ENCODE data around the gene RASA4B.
"Not testable (repeated sequence)": the region's sequence is repeated elsewhere in the genome, so short reads cannot be mapped to it uniquely, and the experiment has no call there.

Gene RASA4B

DNA sequence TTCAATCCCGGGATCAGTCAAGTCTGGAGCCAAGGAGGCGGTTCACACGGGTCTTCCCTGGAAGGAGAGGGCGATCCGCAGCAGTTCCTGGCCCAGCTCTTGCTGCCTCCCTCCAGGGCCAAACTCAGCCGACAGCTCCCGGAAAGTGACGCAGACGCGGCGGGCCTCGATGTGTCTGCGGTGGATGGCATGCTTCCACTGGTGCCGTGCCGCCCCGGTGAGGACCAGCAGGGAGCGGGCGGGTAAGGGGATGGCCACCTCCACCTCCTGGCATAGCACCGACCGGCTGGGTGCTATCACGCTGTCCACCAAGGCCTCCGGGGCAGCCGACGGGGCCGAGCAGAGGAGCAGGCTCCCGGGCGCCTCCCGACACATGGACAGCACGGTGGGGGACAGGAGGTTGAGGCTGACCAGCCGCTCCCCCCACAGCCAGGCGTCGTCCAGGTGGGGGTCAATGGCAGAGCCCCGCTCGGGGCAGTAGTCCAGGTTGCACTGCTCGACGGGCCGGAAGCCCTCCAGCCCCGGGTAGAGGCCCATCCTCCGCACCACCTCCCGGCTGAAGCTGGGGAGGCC, 60.1 kb downstream of the RASA4B start:
- Histone ChIP-seq H3K27me3 (replicated peaks; ENCODE audit: control insufficient read depth, insufficient read depth, low read length) (no peaks in the 10 kb centered on the region), H3K4me1 (ENCODE audit: control insufficient read depth, insufficient read depth, low read length) (no peaks in the 10 kb centered on the region), H3K9me3 (ENCODE audit: control insufficient read depth, low read length) (no peaks in the 10 kb centered on the region), H3K9ac (ENCODE audit: low read length) (no peak overlapping the region), H3K36me3 (ENCODE audit: control insufficient read depth, insufficient read depth, low read length, severe bottlenecking) (peaks cover 28% of the 10 kb centered on the region), H3K4me3 (ENCODE audit: low read length) (no peak overlapping the region)
- DNase-seq (ENCODE audit: low read depth): no peak

DNA sequence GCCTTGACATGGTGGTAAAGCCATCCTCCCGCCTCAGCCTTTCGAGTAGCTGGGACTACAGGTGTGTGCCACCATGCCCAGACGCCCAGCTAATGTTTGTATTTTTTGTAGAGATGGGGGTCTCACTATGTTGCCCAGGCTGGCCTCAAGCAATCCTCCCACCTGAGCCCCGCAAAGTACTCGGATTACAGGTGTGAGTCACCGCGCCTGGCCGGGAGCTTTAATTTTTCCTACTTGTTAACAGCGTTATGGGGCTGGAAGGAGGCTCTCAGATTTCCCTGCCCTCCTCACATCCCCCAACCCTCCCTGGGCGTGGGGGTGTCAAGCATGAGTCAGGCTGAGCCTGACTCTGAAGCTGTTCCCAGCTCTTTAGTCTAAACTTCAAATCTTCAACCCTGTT, 61.2 kb downstream of the RASA4B start:
- H3K36me3 ChIP-seq (ENCODE audit: control insufficient read depth, insufficient read depth, low read length, severe bottlenecking): peaks cover 28% of the 10 kb centered on the region
- DNase-seq (ENCODE audit: low read depth): peak; percentile 19
- no peaks in the 10 kb centered on the region for H3K27me3 ChIP-seq (replicated peaks; ENCODE audit: control insufficient read depth, insufficient read depth, low read length)
- H3K9ac ChIP-seq (ENCODE audit: low read length): no peak overlapping the region
- peaks cover 2% of the 10 kb centered on the region for H3K4me1 ChIP-seq (ENCODE audit: control insufficient read depth, insufficient read depth, low read length)
- no peak overlapping the region for H3K4me3 ChIP-seq (ENCODE audit: low read length)
- H3K9me3 ChIP-seq (ENCODE audit: control insufficient read depth, low read length): no peaks in the 10 kb centered on the region

DNA sequence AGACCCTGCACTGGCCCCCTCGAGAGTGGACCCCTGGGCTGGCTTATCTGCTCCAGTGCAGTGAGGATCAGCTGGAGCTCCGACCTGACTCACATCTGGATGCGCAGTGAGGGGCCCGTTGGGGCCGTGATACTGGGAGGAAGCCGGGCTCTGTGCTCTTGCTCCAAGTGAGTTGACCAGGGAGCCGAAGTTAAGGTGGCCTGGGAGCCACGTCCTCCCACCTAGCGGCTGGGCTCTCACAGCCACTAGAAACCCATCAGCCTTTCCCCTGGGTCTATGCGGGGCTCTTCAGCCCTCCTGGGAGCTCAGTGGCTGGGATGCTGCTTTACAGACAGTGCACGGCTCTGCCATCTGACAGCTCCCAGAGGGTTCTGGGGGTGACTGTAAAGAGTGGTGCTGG, 62.0 kb downstream of the RASA4B start:
- no peaks in the 10 kb centered on the region for H3K27me3 ChIP-seq (replicated peaks; ENCODE audit: control insufficient read depth, insufficient read depth, low read length)
- no peak overlapping the region for H3K9ac ChIP-seq (ENCODE audit: low read length)
- no peak overlapping the region for H3K4me3 ChIP-seq (ENCODE audit: low read length)
- H3K9me3 ChIP-seq (ENCODE audit: control insufficient read depth, low read length): no peaks in the 10 kb centered on the region
- DNase-seq (ENCODE audit: low read depth): no peak
- peaks cover 4% of the 10 kb centered on the region for H3K4me1 ChIP-seq (ENCODE audit: control insufficient read depth, insufficient read depth, low read length)
- peaks cover 28% of the 10 kb centered on the region for H3K36me3 ChIP-seq (ENCODE audit: control insufficient read depth, insufficient read depth, low read length, severe bottlenecking)

DNA sequence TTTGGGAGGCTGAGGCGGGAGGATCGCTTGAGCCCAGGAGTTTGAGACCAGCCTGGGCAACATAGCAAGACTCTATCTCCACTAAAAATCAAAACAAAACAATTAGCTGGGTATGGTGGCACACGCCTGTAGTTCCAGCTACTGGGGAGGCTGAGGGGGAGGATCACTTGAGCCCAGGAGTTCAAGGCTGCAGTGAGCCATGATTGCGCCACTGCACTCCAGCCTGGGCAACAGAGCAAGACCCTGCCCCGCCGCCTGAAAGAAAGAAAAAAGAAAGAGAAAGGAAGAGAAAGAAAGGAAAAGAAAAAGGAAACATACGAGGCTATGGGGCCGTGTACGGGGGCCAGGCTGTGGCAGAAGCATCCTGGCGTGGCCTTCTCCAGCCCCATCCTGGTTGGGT, 62.6 kb downstream of the RASA4B start:
- H3K27me3 ChIP-seq (replicated peaks; ENCODE audit: control insufficient read depth, insufficient read depth, low read length); H3K4me3 ChIP-seq (ENCODE audit: low read length); H3K9me3 ChIP-seq (ENCODE audit: control insufficient read depth, low read length); H3K9ac ChIP-seq (ENCODE audit: low read length); H3K4me1 ChIP-seq (ENCODE audit: control insufficient read depth, insufficient read depth, low read length); DNase-seq (ENCODE audit: low read depth): not testable (repeated sequence)
- peaks cover 28% of the 10 kb centered on the region for H3K36me3 ChIP-seq (ENCODE audit: control insufficient read depth, insufficient read depth, low read length, severe bottlenecking)

DNA sequence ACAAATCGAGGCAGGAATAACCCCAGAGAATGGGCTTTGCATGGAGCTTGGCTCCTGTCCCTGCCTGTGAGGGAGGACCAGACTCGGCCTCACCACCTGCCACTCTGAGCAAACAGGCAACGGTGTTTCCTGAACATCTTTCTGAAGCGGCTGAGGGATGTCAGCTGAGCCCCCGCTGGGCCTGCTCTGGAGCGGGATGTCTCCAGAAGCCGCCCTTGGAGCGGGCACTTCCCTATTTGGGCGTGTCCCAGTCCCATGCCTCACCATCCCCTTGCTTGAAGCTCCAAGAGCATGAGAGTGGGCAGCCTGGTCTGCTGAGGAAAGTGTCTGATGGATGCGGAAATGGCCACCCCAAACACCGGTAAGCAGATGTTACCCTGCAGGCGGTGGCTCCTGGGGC, 63.1 kb downstream of the RASA4B start:
- Histone ChIP-seq H3K9ac (ENCODE audit: low read length) (no peak overlapping the region), H3K9me3 (ENCODE audit: control insufficient read depth, low read length) (no peaks in the 10 kb centered on the region), H3K27me3 (replicated peaks; ENCODE audit: control insufficient read depth, insufficient read depth, low read length) (no peaks in the 10 kb centered on the region), H3K4me1 (ENCODE audit: control insufficient read depth, insufficient read depth, low read length) (peaks cover 4% of the 10 kb centered on the region), H3K36me3 (ENCODE audit: control insufficient read depth, insufficient read depth, low read length, severe bottlenecking) (peaks cover 28% of the 10 kb centered on the region), H3K4me3 (ENCODE audit: low read length) (no peak overlapping the region)
- no peak for DNase-seq (ENCODE audit: low read depth)

DNA sequence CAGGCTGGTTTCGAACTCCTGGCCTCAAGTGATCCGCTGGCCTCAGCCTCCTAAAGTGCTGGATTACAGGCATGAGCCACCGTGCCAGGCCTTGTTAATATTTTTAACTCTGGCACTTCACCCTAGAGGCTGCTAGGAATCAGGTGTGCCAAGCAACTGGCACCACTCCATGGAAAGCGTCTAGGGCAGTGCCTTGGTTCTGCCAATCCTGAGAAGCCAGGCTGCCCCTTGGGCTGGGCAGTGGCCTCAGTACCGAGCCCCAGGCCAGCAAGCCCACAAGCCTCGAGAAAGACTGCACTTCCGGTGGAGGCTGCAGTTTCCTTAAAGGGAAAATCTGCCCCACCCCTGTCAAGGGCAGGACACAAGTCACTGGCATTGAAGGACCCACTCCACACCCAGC, 64.3 kb downstream of the RASA4B start:
- DNase-seq (ENCODE audit: low read depth): no peak
- Histone ChIP-seq H3K4me1 (ENCODE audit: control insufficient read depth, insufficient read depth, low read length) (peaks cover 4% of the 10 kb centered on the region), H3K27me3 (replicated peaks; ENCODE audit: control insufficient read depth, insufficient read depth, low read length) (no peaks in the 10 kb centered on the region), H3K9ac (ENCODE audit: low read length) (no peak overlapping the region), H3K4me3 (ENCODE audit: low read length) (no peak overlapping the region), H3K9me3 (ENCODE audit: control insufficient read depth, low read length) (no peaks in the 10 kb centered on the region), H3K36me3 (ENCODE audit: control insufficient read depth, insufficient read depth, low read length, severe bottlenecking) (peaks cover 20% of the 10 kb centered on the region)

DNA sequence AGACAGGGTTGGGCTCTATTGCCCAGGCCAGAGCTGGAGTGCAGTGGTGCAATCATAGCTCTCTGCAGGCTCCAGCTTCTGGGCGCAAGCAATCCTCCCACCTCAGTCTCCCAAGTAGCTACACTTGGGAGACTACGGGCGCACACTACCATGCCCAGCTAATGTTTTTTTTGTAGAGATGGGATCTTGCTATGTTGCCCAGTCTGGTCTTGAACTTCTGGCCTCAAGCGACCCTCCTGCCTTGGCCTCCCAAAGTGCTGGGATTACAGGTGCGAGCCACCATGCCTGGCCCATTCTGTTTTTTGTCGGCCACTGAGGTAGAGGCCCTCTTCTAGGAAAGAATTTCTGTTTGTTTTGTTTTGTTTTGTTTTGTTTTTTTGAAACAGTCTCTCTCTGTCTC, 65.1 kb downstream of the RASA4B start:
- Histone ChIP-seq H3K4me1 (ENCODE audit: control insufficient read depth, insufficient read depth, low read length) (peaks cover 4% of the 10 kb centered on the region), H3K27me3 (replicated peaks; ENCODE audit: control insufficient read depth, insufficient read depth, low read length) (no peaks in the 10 kb centered on the region), H3K4me3 (ENCODE audit: low read length) (no peak overlapping the region), H3K9me3 (ENCODE audit: control insufficient read depth, low read length) (no peaks in the 10 kb centered on the region), H3K9ac (ENCODE audit: low read length) (no peak overlapping the region), H3K36me3 (ENCODE audit: control insufficient read depth, insufficient read depth, low read length, severe bottlenecking) (peaks cover 14% of the 10 kb centered on the region)
- no peak for DNase-seq (ENCODE audit: low read depth)

DNA sequence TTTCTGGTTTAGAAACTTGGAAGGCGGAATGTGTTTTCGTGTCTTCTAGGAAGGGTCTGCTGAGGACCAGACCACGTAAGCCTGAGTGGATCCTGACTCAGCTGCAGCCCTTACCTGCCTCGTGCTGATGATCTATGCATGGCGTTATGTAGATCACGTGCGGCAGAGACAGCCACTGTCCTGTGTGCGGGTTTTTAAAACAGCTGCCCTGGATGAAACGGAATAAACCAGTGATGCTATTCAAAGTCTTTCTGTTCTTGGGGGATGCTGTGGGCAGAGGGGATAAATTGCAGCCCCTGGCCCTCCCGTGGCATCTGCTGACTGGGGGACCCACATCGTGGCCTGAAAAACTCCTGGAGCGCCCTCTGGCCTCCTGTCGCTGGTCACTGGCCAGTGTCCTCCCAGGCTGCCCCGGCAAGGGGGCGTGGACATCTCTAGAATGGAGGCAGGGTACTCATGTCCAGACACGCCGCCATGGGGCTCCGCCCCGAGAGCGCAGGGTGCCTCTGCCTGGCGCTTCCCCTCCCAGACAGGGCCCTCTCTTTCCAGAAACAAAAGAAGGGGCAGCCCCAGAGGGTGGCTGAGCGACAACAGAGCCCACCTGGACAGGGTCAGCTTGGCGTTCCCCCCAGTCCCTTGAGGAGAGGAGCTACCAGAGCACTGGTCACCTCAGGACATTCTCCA, 66.1 kb downstream of the RASA4B start:
- DNase-seq (ENCODE audit: low read depth): no peak
- Histone ChIP-seq H3K4me3 (ENCODE audit: low read length) (peak overlapping the region; percentile 23), H3K9ac (ENCODE audit: low read length) (no peak overlapping the region), H3K4me1 (ENCODE audit: control insufficient read depth, insufficient read depth, low read length) (peaks cover 4% of the 10 kb centered on the region), H3K9me3 (ENCODE audit: control insufficient read depth, low read length) (no peaks in the 10 kb centered on the region), H3K27me3 (replicated peaks; ENCODE audit: control insufficient read depth, insufficient read depth, low read length) (no peaks in the 10 kb centered on the region), H3K36me3 (ENCODE audit: control insufficient read depth, insufficient read depth, low read length, severe bottlenecking) (peaks cover 13% of the 10 kb centered on the region)

DNA sequence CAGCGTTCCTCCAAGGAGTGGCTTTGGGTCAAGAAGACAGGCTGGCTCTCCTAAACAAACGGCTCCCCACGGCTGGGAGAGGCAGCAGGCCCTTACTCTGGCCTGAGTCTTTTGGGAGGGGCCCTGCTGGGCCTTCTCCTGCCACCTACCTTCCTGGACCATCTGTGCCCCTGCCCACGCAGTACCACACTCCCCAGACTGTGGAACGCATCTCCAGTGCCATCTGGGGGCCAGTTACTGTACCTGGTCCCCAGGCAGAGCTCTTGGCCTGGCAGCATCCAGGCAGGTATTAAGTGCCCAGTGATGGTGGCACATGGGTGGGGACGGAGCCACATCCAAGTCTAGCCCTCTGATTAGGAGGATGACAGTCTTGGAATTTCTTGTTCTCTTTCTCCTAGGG, 67.3 kb downstream of the RASA4B start:
- Histone ChIP-seq H3K4me1 (ENCODE audit: control insufficient read depth, insufficient read depth, low read length) (peaks cover 4% of the 10 kb centered on the region), H3K9me3 (ENCODE audit: control insufficient read depth, low read length) (no peaks in the 10 kb centered on the region), H3K36me3 (ENCODE audit: control insufficient read depth, insufficient read depth, low read length, severe bottlenecking) (peaks cover 9% of the 10 kb centered on the region), H3K27me3 (replicated peaks; ENCODE audit: control insufficient read depth, insufficient read depth, low read length) (no peaks in the 10 kb centered on the region), H3K4me3 (ENCODE audit: low read length) (no peak overlapping the region), H3K9ac (ENCODE audit: low read length) (no peak overlapping the region)
- DNase-seq (ENCODE audit: low read depth): no peak

DNA sequence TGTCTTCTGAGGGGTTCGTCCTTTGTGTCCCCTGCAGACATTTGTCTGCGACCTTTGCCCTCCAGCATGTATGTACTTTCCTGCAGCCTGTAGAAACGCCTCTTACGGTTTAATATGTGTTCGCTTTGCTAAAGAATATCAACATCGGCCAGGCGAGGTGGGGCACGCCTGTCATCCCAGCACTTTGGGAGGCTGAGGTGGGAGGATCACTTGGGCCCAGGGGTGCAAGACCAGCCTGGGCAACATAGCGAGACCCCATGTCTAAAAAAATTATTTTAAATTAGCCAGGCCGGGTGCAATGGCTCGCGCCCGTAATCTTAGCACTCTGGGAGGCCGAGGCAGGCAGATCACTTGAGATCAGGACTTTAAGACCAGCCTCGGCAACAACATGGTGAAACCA, 68.4 kb downstream of the RASA4B start:
- DNase-seq (ENCODE audit: low read depth): no peak
- H3K9ac ChIP-seq (ENCODE audit: low read length): no peak overlapping the region
- H3K4me1 ChIP-seq (ENCODE audit: control insufficient read depth, insufficient read depth, low read length): peaks cover 4% of the 10 kb centered on the region
- no peaks in the 10 kb centered on the region for H3K27me3 ChIP-seq (replicated peaks; ENCODE audit: control insufficient read depth, insufficient read depth, low read length)
- H3K36me3 ChIP-seq (ENCODE audit: control insufficient read depth, insufficient read depth, low read length, severe bottlenecking): peaks cover 9% of the 10 kb centered on the region
- no peak overlapping the region for H3K4me3 ChIP-seq (ENCODE audit: low read length)
- H3K9me3 ChIP-seq (ENCODE audit: control insufficient read depth, low read length): no peaks in the 10 kb centered on the region

DNA sequence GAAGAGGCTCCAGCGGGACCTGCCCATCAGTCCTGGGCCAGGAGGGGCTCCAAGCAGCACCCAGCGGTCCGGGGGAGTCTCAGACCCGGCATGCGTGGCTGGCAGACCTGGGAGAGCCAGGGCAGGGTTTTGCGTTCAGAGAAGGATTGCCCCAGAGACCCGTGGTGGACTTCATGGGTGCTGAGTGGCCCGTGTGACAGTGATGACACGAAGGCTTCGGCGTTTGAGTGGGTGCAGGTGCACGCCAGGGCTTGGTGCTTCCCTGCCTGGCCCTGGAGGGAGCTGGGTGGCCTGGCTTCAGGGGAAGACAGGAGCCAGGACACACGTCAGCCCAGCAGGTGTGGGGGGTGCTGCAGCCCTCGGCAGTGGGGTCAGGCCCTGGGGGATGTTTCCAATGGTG, 70.3 kb downstream of the RASA4B start:
- peaks cover 4% of the 10 kb centered on the region for H3K4me1 ChIP-seq (ENCODE audit: control insufficient read depth, insufficient read depth, low read length)

More for the DNA sequence above, 70.3 kb downstream of the RASA4B start:
- H3K9me3 ChIP-seq (ENCODE audit: control insufficient read depth, low read length): no peaks in the 10 kb centered on the region
- H3K27me3 ChIP-seq (replicated peaks; ENCODE audit: control insufficient read depth, insufficient read depth, low read length): no peaks in the 10 kb centered on the region
- no peak overlapping the region for H3K9ac ChIP-seq (ENCODE audit: low read length)
- H3K4me3 ChIP-seq (ENCODE audit: low read length): no peak overlapping the region
- peaks cover 9% of the 10 kb centered on the region for H3K36me3 ChIP-seq (ENCODE audit: control insufficient read depth, insufficient read depth, low read length, severe bottlenecking)
- no peak for DNase-seq (ENCODE audit: low read depth)
